Activated CD8-positive, alpha-beta memory T cell treated with anti-CD3 and anti-CD28 coated beads, Interleukin-2, amount 50 U/mL, for 4 hours (primary cell): ENCODE measurements around the gene ETV3.

ENCODE experiments used
- DNase-seq: peaks from one replicate; pipeline ENCODE4 v3.0.0-alpha.2; 2020

The ETV3 gene

DNA sequence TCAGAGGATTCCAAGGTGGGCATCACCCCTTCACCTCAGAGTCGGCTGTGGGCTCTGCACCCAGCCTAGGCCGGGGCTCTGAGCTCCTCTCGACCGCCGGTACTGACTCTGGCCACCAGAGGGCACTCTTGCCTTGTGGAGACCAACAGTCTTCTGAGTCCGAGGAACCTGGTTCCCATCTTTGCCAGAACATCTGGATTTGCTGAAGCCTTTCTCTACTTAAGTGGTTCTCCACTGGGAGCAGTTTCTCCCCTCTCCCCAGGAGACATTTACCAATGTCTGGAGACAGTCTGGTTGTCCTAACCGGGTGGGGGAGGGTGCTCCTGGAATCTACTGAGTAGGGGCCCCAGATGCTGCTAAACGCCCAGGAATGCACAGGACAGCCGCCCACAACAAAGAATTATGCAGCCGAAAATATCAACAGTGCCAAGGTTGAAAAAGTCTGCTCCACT is 48.0 kb downstream of the ETV3 start:
- peak; percentile 90 for DNase-seq

- no peak for DNase-seq
Observed at GRCh38 chr1:157089789-157090188, 48.4 kb downstream of the ETV3 start.

DNA sequence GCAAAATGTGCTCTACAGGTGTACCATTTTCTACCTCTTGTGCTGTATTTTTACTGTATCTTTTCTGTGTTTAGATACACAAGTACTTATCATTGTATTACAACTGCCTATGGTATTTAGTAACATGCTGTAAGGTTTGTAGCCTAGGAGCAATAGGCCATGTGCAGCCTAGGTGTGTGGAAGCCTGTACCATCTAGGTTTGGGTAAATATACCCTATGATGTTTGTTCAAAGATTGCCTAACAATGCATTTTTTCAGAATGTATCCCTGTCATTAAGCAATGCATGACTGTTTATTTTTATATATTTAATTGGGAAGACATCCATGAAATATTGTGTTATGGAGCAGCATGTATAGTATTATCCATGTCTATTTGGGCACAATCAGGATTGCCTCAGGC is 49.6 kb downstream of the ETV3 start:
- DNase-seq = no peak

- DNase-seq = no peak
Observed at GRCh38 chr1:157087030-157087429, 51.2 kb downstream of the ETV3 start.

- DNase-seq = no peak
Observed at GRCh38 chr1:157086299-157086698, 51.9 kb downstream of the ETV3 start.

DNA sequence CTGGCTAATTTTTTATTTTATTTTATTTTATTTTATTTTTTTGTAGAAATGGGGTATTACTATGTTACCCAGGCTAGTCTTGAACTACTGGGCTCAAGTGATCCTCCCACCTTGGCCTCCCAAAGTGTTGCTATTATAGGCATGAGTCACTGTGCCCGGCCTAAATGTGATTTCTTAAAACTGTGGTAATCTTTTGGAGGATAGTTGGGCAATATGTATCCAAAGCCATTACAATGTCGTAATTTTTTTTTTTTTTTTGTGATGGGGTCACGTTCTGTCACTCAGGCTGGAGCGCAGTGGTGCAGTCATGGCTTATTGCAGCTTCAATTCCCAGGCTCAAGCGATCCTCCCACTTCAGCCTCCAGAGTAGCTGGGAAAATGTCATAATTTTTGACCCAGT is 52.8 kb downstream of the ETV3 start:
- DNase-seq = no peak

- no peak for DNase-seq
Observed at GRCh38 chr1:157084720-157085119, 53.5 kb downstream of the ETV3 start.

DNA sequence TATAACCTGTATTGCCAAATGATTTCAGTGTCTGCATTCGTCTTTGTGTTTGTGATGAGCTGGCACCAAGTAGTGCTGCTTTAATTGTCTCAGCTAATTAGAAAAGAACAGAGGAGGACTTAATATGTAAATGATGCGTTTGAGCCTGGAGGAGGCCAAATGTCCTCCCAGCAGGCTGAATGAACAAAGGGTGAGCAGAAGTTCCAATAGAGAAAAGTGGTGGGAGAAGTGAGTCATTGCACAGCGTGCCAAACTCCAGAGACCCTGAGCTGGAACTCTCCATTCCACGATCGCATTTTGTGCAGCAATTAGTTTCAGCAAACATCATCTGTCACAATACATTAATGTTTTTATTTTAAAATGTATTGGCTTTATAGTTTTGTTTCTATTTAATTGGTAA is 56.5 kb downstream of the ETV3 start:
- DNase-seq = no peak

DNA sequence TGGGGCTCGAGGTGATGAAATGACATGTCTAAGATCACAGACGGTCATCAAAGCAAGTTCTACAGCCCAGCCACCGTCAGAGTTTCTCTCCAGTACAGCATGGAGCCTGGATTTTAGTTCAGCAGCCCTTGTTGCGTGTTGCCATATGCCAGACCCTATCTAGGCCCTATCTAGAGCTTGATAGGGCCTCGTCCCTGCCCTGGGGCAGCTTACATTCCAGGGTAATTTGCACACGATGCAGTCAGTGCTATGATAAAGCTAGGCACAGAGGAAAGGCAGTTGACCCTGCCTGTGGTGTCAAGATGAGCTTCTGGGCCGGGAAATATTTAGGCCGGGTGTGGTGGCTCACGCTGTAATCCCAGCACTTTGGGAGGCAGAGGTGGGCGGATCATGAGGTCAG is 57.5 kb downstream of the ETV3 start:
- no peak for DNase-seq

DNA sequence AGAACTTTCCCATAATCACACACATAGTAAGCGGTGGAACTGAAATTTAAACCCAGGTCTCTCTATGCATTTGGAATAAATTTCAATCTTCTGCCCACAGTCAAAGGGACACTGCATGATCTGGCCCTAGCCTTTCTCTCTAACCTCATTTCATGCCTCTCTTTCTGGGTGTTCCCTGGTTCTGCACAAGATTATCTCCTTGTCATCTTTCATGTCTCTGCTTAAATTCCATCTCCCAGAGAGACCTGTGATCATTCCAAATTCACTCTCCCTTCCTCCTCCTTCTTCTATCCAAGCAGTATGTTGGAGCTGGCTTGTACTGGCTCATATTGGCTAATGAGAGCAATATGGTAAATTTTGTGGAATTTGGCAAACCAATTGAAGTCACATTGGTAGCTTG is 60.8 kb downstream of the ETV3 start:
- no peak for DNase-seq

DNA sequence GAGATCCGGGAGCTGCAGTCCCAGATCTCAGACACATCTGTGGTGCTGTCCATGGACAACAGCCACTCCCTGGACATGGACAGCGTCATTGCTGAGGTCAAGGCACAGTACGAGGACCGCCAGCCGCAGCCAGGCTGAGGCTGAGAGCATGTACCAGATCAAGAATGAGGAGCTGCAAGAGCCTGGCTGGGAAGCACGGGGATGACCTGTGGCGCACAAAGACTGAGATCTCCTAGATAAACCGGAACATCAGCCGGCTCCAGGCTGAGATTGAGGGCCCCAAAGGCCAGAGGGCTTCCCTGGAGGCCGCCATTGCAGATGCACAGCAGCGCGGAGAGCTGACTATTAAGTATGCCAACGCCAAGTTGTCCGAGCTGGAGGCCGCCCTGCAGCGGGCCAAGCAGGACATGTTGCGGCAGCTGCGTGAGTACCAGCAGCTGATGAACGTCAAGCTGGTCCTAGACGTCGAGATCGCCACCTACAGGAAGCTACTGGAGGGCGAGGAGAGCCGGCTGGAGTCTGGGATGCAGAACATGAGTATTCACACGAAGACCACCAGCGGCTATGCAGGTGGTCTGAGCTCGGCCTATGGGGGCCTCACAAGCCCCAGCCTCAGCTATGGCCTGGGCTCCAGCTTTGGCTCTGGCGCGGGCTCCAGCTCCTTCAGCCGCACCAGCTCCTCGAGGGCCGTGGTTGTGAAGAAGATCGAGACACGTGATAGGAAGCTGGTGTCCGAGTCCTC is 64.1 kb downstream of the ETV3 start:
- DNase-seq = peak; percentile 18
